ENCODE data around the gene NEURL1B.

DNA sequence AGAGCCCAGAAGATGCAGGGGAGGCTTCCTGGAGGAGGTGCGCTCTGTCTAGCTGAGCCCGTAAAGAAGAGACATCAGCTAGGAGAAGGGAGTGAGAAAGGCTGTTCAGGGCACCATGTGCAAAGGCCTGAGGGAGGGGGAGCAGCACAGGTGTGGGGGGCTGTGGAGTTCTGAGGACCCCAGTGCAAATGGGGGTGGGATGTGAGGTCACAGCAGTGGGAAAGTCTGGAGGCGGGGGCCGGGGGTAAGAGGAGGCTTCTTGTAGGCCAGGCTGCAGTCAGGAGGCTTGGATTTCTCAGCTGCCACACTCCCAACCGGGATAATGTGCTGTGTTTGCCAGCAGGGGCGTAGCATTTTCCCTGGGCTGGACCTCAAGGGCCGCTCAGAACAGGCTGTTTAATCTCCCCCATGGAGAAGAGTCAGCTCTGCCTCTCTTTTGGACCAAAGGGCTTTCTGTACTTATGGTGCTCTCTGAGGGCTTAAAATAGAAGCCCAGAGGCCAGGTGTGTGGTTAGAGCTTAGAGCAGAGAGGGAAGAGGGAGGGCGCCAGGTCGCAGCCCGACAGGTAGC, 5.7 kb downstream of the NEURL1B start:
- TF ChIP-seq, protein P1, sequence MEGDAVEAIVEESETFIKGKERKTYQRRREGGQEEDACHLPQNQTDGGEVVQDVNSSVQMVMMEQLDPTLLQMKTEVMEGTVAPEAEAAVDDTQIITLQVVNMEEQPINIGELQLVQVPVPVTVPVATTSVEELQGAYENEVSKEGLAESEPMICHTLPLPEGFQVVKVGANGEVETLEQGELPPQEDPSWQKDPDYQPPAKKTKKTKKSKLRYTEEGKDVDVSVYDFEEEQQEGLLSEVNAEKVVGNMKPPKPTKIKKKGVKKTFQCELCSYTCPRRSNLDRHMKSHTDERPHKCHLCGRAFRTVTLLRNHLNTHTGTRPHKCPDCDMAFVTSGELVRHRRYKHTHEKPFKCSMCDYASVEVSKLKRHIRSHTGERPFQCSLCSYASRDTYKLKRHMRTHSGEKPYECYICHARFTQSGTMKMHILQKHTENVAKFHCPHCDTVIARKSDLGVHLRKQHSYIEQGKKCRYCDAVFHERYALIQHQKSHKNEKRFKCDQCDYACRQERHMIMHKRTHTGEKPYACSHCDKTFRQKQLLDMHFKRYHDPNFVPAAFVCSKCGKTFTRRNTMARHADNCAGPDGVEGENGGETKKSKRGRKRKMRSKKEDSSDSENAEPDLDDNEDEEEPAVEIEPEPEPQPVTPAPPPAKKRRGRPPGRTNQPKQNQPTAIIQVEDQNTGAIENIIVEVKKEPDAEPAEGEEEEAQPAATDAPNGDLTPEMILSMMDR (IDR thresholded peaks at IDR 0.05), result no peak
- no peak for TF ChIP-seq EZH2 (IDR thresholded peaks at IDR 0.05; ENCODE audit: borderline replicate concordance, insufficient read depth, low read depth, low read length, poor library complexity, severe bottlenecking)

Data from B cell (primary cell).